CD4-positive, alpha-beta memory T cell (primary cell): Measurements from ENCODE around the gene TRIM63. TPM values are rescaled to one million over a fixed set of nuclear protein-coding genes. Genes with fewer than 3 reads are reported as not detected.

ENCODE experiments used
- CTCF ChIA-PET: fragments of 350-600 bp; sonication (Branson Sonifier 250); formaldehyde crosslinking; loops from one replicate; lab custom pipeline; 2021; ENCODE audit warnings: inconsistent platforms; ENCODE audit not compliant: partially characterized antibody; lab: Charles Lee
- POLR2A ChIA-PET: fragments of 350-600 bp; sonication (Branson Sonifier 250); formaldehyde crosslinking; loops from one replicate; lab custom pipeline; 2021; ENCODE audit not compliant: partially characterized antibody; lab: Charles Lee
- DNase-seq, 5 donors: peaks; one replicate each; pipeline versions ENCODE4 v3.0.0 to v3.0.0-alpha.2; 2020 to 2022; ENCODE audit warnings: mixed read lengths in 1 of 5
- H3K27ac ChIP-seq: one replicate; pipeline ENCODE4 v1.7.0; 2013; ENCODE audit warnings: low read depth, low read length
- H3K27me3 ChIP-seq: 2 replicates; pipeline ENCODE4 v1.7.0; 2013; ENCODE audit warnings: mild to moderate bottlenecking, low read length, moderate library complexity; ENCODE audit not compliant: insufficient read depth
- H3K36me3 ChIP-seq: 2 replicates; pipeline ENCODE4 v1.7.0; 2013; ENCODE audit warnings: mild to moderate bottlenecking, low read length, moderate library complexity; ENCODE audit not compliant: insufficient read depth
- H3K4me1 ChIP-seq: 2 replicates; pipeline ENCODE4 v1.7.0; 2013; ENCODE audit warnings: mild to moderate bottlenecking, low read length, moderate library complexity; ENCODE audit not compliant: insufficient read depth
- H3K4me3 ChIP-seq, 2 donors: one replicate each; pipeline ENCODE4 v1.7.0; 2013; ENCODE audit warnings: low read length in 2 of 2, mild to moderate bottlenecking in 1 of 2
- H3K9me3 ChIP-seq, 2 donors: one replicate each; pipeline ENCODE4 v1.7.0; 2013; ENCODE audit warnings: low read length in 2 of 2, control low read depth in 1 of 2; ENCODE audit not compliant: control insufficient read depth in 1 of 2
- H3K27ac Mint-ChIP-seq, 7 donors: one replicate each; pipeline ENCODE4 v1.8.0; 2020 to 2021; ENCODE audit warnings: mixed read lengths in 7 of 7, mild to moderate bottlenecking in 6 of 7, inconsistent platforms in 3 of 7, moderate library complexity in 3 of 7
- H3K27me3 Mint-ChIP-seq, 2 donors: one replicate each; pipeline ENCODE4 v1.8.0; 2020 to 2021; ENCODE audit warnings: mixed read lengths in 2 of 2
- H3K36me3 Mint-ChIP-seq, 2 donors: one replicate each; pipeline ENCODE4 v1.8.0; 2020 to 2021; ENCODE audit warnings: mixed read lengths in 2 of 2, inconsistent platforms in 1 of 2, mild to moderate bottlenecking in 1 of 2
- H3K4me1 Mint-ChIP-seq, 4 donors: one replicate each; pipeline ENCODE4 v1.8.0; 2020 to 2021; ENCODE audit warnings: mixed read lengths in 4 of 4, mild to moderate bottlenecking in 1 of 4
- H3K4me3 Mint-ChIP-seq, 8 donors: one replicate each; pipeline ENCODE4 v1.8.0; 2020 to 2021; ENCODE audit warnings: mixed read lengths in 8 of 8, mild to moderate bottlenecking in 7 of 8, moderate library complexity in 6 of 8, inconsistent platforms in 3 of 8
- H3K9me3 Mint-ChIP-seq, 8 donors: one replicate each; pipeline ENCODE4 v1.8.0; 2020 to 2021; ENCODE audit warnings: mixed read lengths in 8 of 8, mild to moderate bottlenecking in 5 of 8, inconsistent platforms in 3 of 8, moderate library complexity in 1 of 8
- intact Hi-C: fragments of 100-400 bp; cut with micrococcal nuclease; formaldehyde crosslinking; loops from one replicate; pipeline ENCODE4 v1.15.1; 2023
- polyA plus RNA-seq, 2 donors: library from polyadenylated mRNA; unstranded; fragments of 300-500 nt; fragmentation: Illumina TruSeq; gene quantifications; one replicate each; pipeline ENCODE4 v1.2.3, GENCODE V29; 2021
- total RNA-seq, 2 experiments: library from RNA; stranded (reverse); gene quantifications; one replicate each; pipeline ENCODE4 v1.2.3, GENCODE V29; 2021

Gene TRIM63
- total and polyA plus RNA-seq, 4 experiments from 2014 or later: not detected

DNA sequence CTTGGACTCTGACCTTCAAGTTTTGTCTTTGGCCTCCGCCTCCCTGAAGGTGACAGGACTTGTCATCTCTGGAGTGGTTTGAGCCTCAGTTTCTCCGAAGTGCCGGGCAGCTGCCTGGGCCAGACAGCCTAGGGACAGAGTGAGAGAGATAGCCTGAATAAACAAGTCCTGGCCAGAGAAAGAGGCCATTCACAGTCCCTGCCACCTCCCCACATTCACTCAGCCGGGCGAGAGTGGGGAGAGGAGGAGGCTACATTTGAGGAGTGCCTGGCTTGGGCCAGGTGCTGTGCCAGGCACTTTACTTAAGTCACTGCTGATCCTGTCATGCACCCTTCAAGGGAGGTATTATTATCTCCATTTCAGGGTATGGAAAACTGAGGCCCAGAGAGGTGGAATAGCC, 42.4 kb downstream of the TRIM63 start:
- ChIA-PET POLR2A (no interaction called here), CTCF (no interaction called here)
- Mint-ChIP-seq H3K36me3 (no peaks in the 10 kb centered on the region), H3K4me1 (peaks cover 0 to 1% (median under 1%) of the 10 kb centered on the region in 4 donors), H3K9me3 (no peaks in the 10 kb centered on the region), H3K27ac (no peak overlapping the region), H3K27me3 (no peaks in the 10 kb centered on the region), H3K4me3 (no peak overlapping the region)
- Histone ChIP-seq H3K9me3 (no peaks in the 10 kb centered on the region), H3K27me3 (no peaks in the 10 kb centered on the region), H3K4me3 (no peak overlapping the region), H3K4me1 (no peaks in the 10 kb centered on the region), H3K27ac (no peak overlapping the region), H3K36me3 (no peaks in the 10 kb centered on the region)
- DNase-seq: no peak
- intact Hi-C loops: no loop called here

DNA sequence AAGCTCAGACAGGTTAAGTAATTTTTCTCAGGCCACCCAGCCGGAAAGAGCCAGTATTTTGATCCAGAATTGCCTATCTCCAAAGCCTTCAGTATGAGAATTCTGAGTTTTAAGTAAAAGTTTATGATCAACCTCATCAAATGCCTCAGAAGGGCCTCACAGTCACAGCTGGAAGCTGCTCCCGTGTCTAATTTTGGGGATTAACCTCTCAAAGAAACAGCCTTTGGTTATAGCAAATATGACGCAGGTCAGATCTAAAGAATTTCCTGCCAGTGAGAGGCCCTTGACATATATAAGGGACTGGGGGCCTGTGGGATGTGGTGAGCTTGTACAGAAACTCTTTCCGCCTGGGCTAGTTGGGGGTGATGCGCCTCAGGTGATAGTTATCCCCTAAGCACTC, 43.6 kb downstream of the TRIM63 start:
- Histone ChIP-seq H3K4me3 (no peak overlapping the region), H3K9me3 (no peaks in the 10 kb centered on the region), H3K27me3 (no peaks in the 10 kb centered on the region), H3K36me3 (no peaks in the 10 kb centered on the region), H3K27ac (no peak overlapping the region), H3K4me1 (no peaks in the 10 kb centered on the region)
- POLR2A ChIA-PET: no interaction called here
- Mint-ChIP-seq H3K36me3 (no peaks in the 10 kb centered on the region), H3K9me3 (no peaks in the 10 kb centered on the region), H3K4me3 (no peak overlapping the region), H3K27me3 (no peaks in the 10 kb centered on the region), H3K27ac (no peak overlapping the region), H3K4me1 (peaks cover 0 to 7% (median 2%) of the 10 kb centered on the region in 4 donors)
- CTCF ChIA-PET: no interaction called here
- intact Hi-C loops: no loop called here
- no peak for DNase-seq

- Mint-ChIP-seq H3K9me3 (no peaks in the 10 kb centered on the region), H3K4me1 (peaks cover 0 to 7% (median 2%) of the 10 kb centered on the region in 4 donors), H3K36me3 (no peaks in the 10 kb centered on the region), H3K4me3 (no peak overlapping the region), H3K27me3 (no peaks in the 10 kb centered on the region), H3K27ac (no peak overlapping the region)
- Histone ChIP-seq H3K36me3 (no peaks in the 10 kb centered on the region), H3K27me3 (no peaks in the 10 kb centered on the region), H3K4me3 (no peak overlapping the region), H3K4me1 (no peaks in the 10 kb centered on the region), H3K9me3 (no peaks in the 10 kb centered on the region), H3K27ac (no peak overlapping the region)
- CTCF ChIA-PET: interaction anchor here (1.4 kb wide), 1 partner anchor 13 kb away, joined by 3 read pairs; no protein-coding TSS in a partner anchor
- DNase-seq: no peak
- intact Hi-C loops: no loop called here
- POLR2A ChIA-PET: no interaction called here
These were observed 44.4 kb downstream of the TRIM63 start for GRCh38 chr1:26023009-26023408.

GRCh38 chr1:26022404-26022779, 45.0 kb downstream of the TRIM63 start:
- Mint-ChIP-seq H3K36me3 (no peaks in the 10 kb centered on the region), H3K4me1 (peaks cover 0 to 7% (median 2%) of the 10 kb centered on the region in 4 donors), H3K9me3 (no peaks in the 10 kb centered on the region), H3K4me3 (no peak overlapping the region), H3K27ac (no peak overlapping the region), H3K27me3 (no peaks in the 10 kb centered on the region)
- Histone ChIP-seq H3K4me1 (no peaks in the 10 kb centered on the region), H3K27me3 (no peaks in the 10 kb centered on the region), H3K4me3 (no peak overlapping the region), H3K9me3 (no peaks in the 10 kb centered on the region), H3K27ac (no peak overlapping the region), H3K36me3 (no peaks in the 10 kb centered on the region)
- intact Hi-C loops: no loop called here
- POLR2A ChIA-PET: no interaction called here
- no peak for DNase-seq
- CTCF ChIA-PET: interaction anchor here (1.4 kb wide), 1 partner anchor 14 kb away, joined by 3 read pairs; no protein-coding TSS in a partner anchor

GRCh38 chr1:26021647-26022403, 45.6 kb downstream of the TRIM63 start, which contains the start of gene EXTL1:
Gene EXTL1 (plus strand): TSS chr1:26021775. CDS start chr1:26022647, 872 bp downstream.
- Mint-ChIP-seq H3K27ac (peak within 1 kb of the TSS in 1 of 7 donors; percentile 53), H3K9me3 (no peaks in the 10 kb centered on the region), H3K36me3 (no peaks in the 10 kb centered on the region), H3K27me3 (no peaks in the 10 kb centered on the region), H3K4me1 (peaks cover 0 to 7% (median 2%) of the 10 kb centered on the region in 4 donors), H3K4me3 (no peak within 1 kb of the TSS)
- H3K27me3 ChIP-seq: no peaks in the 10 kb centered on the region
- no peak within 1 kb of the TSS for H3K27ac ChIP-seq
- ChIA-PET POLR2A (no interaction called here), CTCF (interaction anchor here (1.4 kb wide), 1 partner anchor 15 kb away, joined by 3 read pairs; no protein-coding TSS in a partner anchor)
- no peak within 1 kb of the TSS for H3K4me3 ChIP-seq
- H3K9me3 ChIP-seq: no peaks in the 10 kb centered on the region
- H3K36me3 ChIP-seq: no peaks in the 10 kb centered on the region
- no peaks in the 10 kb centered on the region for H3K4me1 ChIP-seq
- intact Hi-C loops: no loop called here
- no peak for DNase-seq

GRCh38 chr1:26020941-26021646, 46.3 kb downstream of the TRIM63 start:
- Histone ChIP-seq H3K9me3 (no peaks in the 10 kb centered on the region), H3K4me3 (no peak overlapping the region), H3K4me1 (no peaks in the 10 kb centered on the region), H3K27me3 (no peaks in the 10 kb centered on the region), H3K27ac (no peak overlapping the region), H3K36me3 (no peaks in the 10 kb centered on the region)
- CTCF ChIA-PET: no interaction called here
- no peak for DNase-seq
- Mint-ChIP-seq H3K4me1 (peaks cover 0 to 7% (median 2%) of the 10 kb centered on the region in 4 donors), H3K9me3 (no peaks in the 10 kb centered on the region), H3K4me3 (no peak overlapping the region), H3K27ac (peak overlapping the region in 1 of 7 donors; percentile 53), H3K27me3 (no peaks in the 10 kb centered on the region), H3K36me3 (no peaks in the 10 kb centered on the region)
- POLR2A ChIA-PET: no interaction called here
- intact Hi-C loops: no loop called here

GRCh38 chr1:26020330-26020768, 47.1 kb downstream of the TRIM63 start:
- H3K4me1 Mint-ChIP-seq: peaks cover 0 to 7% (median 2%) of the 10 kb centered on the region in 4 donors

More at GRCh38 chr1:26020330-26020768, 47.1 kb downstream of the TRIM63 start:
- Mint-ChIP-seq H3K9me3 (no peaks in the 10 kb centered on the region), H3K4me3 (no peak overlapping the region), H3K36me3 (no peaks in the 10 kb centered on the region), H3K27ac (peak overlapping the region in 1 of 7 donors; percentile 50), H3K27me3 (no peaks in the 10 kb centered on the region)
- Histone ChIP-seq H3K36me3 (no peaks in the 10 kb centered on the region), H3K4me3 (no peak overlapping the region), H3K4me1 (no peaks in the 10 kb centered on the region), H3K9me3 (no peaks in the 10 kb centered on the region), H3K27ac (no peak overlapping the region), H3K27me3 (no peaks in the 10 kb centered on the region)
- intact Hi-C loops: no loop called here
- ChIA-PET POLR2A (interaction anchor here (0.5 to 0.9 kb wide), 2 partner anchors 14 to 559 kb away, joined by 3 to 4 read pairs; no protein-coding TSS in a partner anchor), CTCF (interaction anchor here (0.8 to 1.3 kb wide), 2 partner anchors 16 to 125 kb away, joined by 3 read pairs; no protein-coding TSS in a partner anchor)
- no peak for DNase-seq
